Parathyroid adenoma (tissue), 2 donors: Measurements from ENCODE around the gene AMACR.

Source experiments
- H2AFZ ChIP-seq: fragments of 300-600 bp; sonication (generic); one replicate; pipeline ENCODE4 v1.7.0; 2017; ENCODE audit warnings: antibody characterized with exemption, mild to moderate bottlenecking
- H3K27ac ChIP-seq: fragments of 300-600 bp; sonication (generic); one replicate; pipeline ENCODE4 v1.7.0; 2017
- H3K27me3 ChIP-seq: fragments of 300-600 bp; sonication (generic); one replicate; pipeline ENCODE4 v1.7.0; 2017; ENCODE audit warnings: low read length; ENCODE audit not compliant: control insufficient read depth, insufficient read depth
- H3K36me3 ChIP-seq: fragments of 300-600 bp; sonication (generic); one replicate; pipeline ENCODE4 v1.7.0; 2017; ENCODE audit warnings: low read length; ENCODE audit not compliant: control insufficient read depth, insufficient read depth
- H3K4me1 ChIP-seq: fragments of 300-600 bp; sonication (generic); one replicate; pipeline ENCODE4 v1.7.0; 2017; ENCODE audit warnings: control low read depth
- H3K4me2 ChIP-seq: fragments of 300-600 bp; sonication (generic); one replicate; pipeline ENCODE4 v1.7.0; 2017; ENCODE audit warnings: low read length
- H3K4me3 ChIP-seq: fragments of 300-600 bp; sonication (generic); one replicate; pipeline ENCODE4 v1.7.0; 2017; ENCODE audit warnings: low read depth, low read length
- H3K79me2 ChIP-seq: fragments of 300-600 bp; sonication (generic); one replicate; pipeline ENCODE4 v1.7.0; 2017; ENCODE audit warnings: control low read depth
- H3K9ac ChIP-seq: fragments of 300-600 bp; sonication (generic); one replicate; pipeline ENCODE4 v1.7.0; 2017; ENCODE audit warnings: mild to moderate bottlenecking
- H3K9me3 ChIP-seq: fragments of 300-600 bp; sonication (generic); one replicate; pipeline ENCODE4 v1.7.0; 2017; ENCODE audit warnings: low read length; ENCODE audit not compliant: control insufficient read depth
- TF ChIP-seq, protein P1 (sequence below): fragments of 300-600 bp; sonication (generic); IDR thresholded peaks from one replicate; pipeline ENCODE4 v1.7.0; 2017; ENCODE audit warnings: antibody characterized with exemption, mild to moderate bottlenecking
- donor health status: primary hyperparathyroidism.

The AMACR gene

DNA sequence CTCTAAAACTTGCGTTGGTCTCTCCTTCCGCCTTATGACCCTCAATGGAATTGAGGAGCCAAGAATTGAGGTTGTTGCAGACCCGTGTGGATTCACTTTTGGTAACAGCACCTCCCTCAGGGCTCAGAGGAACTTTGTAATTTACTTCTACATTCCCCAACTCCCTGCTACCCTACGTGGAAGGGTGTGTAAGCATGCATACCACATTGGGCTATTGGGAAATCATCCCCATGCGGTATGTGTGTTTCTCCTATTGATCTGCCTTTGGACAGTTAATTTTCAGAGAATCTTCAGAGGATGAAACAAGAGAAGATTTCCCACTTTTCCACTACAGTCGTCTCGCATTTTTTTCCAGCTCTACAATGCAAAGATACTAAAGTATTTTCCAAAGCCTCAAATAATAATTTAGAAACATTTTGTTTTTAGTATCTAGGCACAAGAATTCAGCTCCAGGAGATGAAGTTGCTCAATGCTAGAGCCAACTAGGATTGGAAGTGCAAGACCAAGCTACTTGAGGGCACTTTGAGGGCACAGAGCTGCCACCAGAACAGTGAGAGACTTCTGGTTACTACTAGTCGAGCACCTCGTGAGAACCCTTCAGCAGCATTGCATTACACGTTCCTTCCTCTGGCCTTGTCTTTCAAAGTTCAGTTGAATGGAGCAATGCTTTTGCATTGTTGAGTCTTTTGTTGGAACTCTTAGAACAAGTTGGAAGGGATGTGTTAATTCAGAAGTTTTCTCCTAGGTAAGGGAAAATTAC, 31.7 kb upstream of the AMACR start:
- Histone ChIP-seq H3K9ac (no peak overlapping the region), H3K79me2 (no peaks in the 10 kb centered on the region), H2AFZ (no peak overlapping the region), H3K9me3 (no peaks in the 10 kb centered on the region), H3K4me1 (peaks cover 17% of the 10 kb centered on the region), H3K27ac (no peak overlapping the region), H3K36me3 (no peaks in the 10 kb centered on the region), H3K4me3 (no peak overlapping the region), H3K27me3 (no peaks in the 10 kb centered on the region), H3K4me2 (no peak overlapping the region)
- TF ChIP-seq, protein P1, sequence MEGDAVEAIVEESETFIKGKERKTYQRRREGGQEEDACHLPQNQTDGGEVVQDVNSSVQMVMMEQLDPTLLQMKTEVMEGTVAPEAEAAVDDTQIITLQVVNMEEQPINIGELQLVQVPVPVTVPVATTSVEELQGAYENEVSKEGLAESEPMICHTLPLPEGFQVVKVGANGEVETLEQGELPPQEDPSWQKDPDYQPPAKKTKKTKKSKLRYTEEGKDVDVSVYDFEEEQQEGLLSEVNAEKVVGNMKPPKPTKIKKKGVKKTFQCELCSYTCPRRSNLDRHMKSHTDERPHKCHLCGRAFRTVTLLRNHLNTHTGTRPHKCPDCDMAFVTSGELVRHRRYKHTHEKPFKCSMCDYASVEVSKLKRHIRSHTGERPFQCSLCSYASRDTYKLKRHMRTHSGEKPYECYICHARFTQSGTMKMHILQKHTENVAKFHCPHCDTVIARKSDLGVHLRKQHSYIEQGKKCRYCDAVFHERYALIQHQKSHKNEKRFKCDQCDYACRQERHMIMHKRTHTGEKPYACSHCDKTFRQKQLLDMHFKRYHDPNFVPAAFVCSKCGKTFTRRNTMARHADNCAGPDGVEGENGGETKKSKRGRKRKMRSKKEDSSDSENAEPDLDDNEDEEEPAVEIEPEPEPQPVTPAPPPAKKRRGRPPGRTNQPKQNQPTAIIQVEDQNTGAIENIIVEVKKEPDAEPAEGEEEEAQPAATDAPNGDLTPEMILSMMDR, result no peak

DNA sequence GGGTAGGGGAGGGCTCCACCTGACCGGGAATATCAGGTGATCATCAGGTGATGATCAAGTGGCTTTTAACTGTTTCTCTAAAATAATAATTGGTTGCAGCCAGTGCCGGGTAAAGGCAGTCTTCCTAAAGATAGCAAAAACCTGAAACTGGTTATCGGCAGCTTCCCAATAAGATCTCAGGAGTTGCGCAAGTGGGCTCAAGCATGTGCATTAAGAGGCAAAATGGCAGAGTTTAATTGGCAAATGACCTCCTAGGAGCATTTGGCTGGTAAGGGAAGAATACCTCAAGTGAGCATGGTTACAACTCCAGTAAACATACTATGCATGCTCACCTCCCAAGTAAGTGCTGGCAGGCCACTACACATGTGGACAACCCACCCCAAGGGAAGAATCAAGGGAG, 31.0 kb upstream of the AMACR start:
- TF ChIP-seq, protein P1, result no peak
- Histone ChIP-seq H3K9me3 (no peaks in the 10 kb centered on the region), H3K4me3 (no peak overlapping the region), H2AFZ (no peak overlapping the region), H3K36me3 (no peaks in the 10 kb centered on the region), H3K4me1 (peaks cover 17% of the 10 kb centered on the region), H3K4me2 (no peak overlapping the region), H3K27me3 (no peaks in the 10 kb centered on the region), H3K9ac (no peak overlapping the region), H3K79me2 (no peaks in the 10 kb centered on the region), H3K27ac (no peak overlapping the region)

DNA sequence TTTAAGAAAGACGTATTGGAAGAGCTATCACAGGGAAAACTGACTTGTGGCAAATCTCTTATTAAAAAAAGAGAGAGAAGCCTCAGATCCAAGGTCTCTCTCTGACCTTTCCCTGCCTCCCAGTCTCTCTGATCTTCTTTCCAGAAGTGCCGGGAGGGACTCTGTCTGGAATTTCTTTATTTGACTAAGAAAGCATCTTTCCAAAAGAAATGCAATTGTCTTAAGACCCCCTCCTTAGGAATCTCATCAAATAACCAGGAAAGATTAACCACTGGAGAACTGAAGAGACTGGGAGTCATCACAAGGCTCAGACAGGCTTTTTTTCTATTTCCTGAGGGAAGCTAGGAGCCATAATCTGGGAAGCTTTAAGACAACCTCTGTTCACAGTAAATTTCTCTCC, 30.5 kb upstream of the AMACR start:
- Histone ChIP-seq H3K4me3 (no peak overlapping the region), H3K9ac (no peak overlapping the region), H3K4me2 (no peak overlapping the region), H3K9me3 (no peaks in the 10 kb centered on the region), H2AFZ (no peak overlapping the region), H3K27ac (no peak overlapping the region), H3K79me2 (no peaks in the 10 kb centered on the region), H3K36me3 (no peaks in the 10 kb centered on the region), H3K4me1 (peaks cover 17% of the 10 kb centered on the region), H3K27me3 (no peaks in the 10 kb centered on the region)
- TF ChIP-seq, protein P1, result no peak

DNA sequence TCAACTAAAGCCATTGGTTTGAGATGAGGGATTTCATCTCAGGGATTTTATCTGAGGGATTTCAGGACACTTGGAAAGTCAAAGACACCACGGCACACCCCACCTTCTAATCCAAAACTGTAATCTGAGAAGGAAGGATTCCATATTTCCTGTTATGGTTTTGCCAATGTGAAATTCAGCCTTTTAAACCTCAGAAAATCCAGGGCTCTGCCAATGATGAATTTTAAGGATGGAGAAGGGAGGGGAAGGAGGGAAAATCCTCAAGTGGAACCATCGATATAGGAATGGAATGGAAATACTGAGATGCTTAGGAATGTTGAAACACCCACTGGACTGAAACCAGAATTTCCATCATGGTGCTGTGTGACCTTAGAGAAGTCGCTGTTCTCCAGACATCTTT, 29.9 kb upstream of the AMACR start:
- no peak overlapping the region for H3K27ac ChIP-seq
- no peaks in the 10 kb centered on the region for H3K9me3 ChIP-seq
- no peak overlapping the region for H3K9ac ChIP-seq
- TF ChIP-seq, protein P1, result no peak
- H3K27me3 ChIP-seq, result no peaks in the 10 kb centered on the region
- H3K79me2 ChIP-seq, result no peaks in the 10 kb centered on the region
- no peak overlapping the region for H3K4me2 ChIP-seq
- peaks cover 11% of the 10 kb centered on the region for H3K4me1 ChIP-seq
- H3K4me3 ChIP-seq, result no peak overlapping the region
- H2AFZ ChIP-seq, result no peak overlapping the region
- H3K36me3 ChIP-seq, result no peaks in the 10 kb centered on the region

DNA sequence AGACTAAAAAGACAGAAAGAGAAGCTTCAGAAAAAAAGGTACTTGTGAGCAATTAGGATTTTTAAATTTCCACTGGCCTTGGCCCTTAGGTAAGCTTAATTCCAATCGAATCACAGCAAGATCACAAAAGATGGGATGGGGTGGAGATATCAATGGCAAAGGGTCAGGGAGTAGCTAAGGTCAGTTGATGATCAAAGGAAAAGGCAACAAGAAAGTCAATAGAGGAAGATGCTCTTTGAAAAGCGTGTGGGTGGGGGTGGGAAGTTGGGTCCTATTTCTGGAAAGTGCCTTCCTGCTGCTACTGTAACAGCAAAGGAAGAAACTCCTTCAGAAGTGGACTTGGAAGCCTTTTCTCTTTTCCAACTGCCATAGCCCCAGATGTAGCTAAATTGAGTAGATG, 27.9 kb upstream of the AMACR start:
- Histone ChIP-seq H3K79me2 (no peaks in the 10 kb centered on the region), H3K36me3 (no peaks in the 10 kb centered on the region), H3K4me3 (no peak overlapping the region), H3K27ac (no peak overlapping the region), H2AFZ (no peak overlapping the region), H3K9me3 (no peaks in the 10 kb centered on the region), H3K9ac (no peak overlapping the region), H3K27me3 (no peaks in the 10 kb centered on the region), H3K4me2 (no peak overlapping the region), H3K4me1 (peaks cover 6% of the 10 kb centered on the region)
- TF ChIP-seq, protein P1, result no peak
